AG09309 (cell line): ENCODE results near the gene MORN3.
"Not testable (repeated sequence)": the region's sequence is repeated elsewhere in the genome, so short reads cannot be mapped to it uniquely, and the experiment has no call there.

Experiments
- DNase-seq: peaks from one replicate; pipeline ENCODE4 v3.0.0-alpha.2; 2010; ENCODE audit warnings: low read depth
- H3K4me3 ChIP-seq: 2 replicates; pipeline ENCODE4 v1.5.1; 2011; ENCODE audit warnings: mild to moderate bottlenecking, low read depth, low read length, moderate library complexity; ENCODE audit not compliant: control insufficient read depth
- CTCF ChIP-seq: IDR thresholded peaks from 2 replicates; pipeline ENCODE4 v1.5.1; 2011; ENCODE audit warnings: mild to moderate bottlenecking, low read depth, low read length, inconsistent platforms; ENCODE audit not compliant: insufficient read depth, control insufficient read depth; ENCODE audit errors: missing control alignments

Gene MORN3

GRCh38 chr12:121688966-121689365 lies 19.5 kb upstream of the MORN3 start:
- no peak for DNase-seq
- H3K4me3 ChIP-seq = no peak overlapping the region
- TF ChIP-seq CTCF = no peak

GRCh38 chr12:121679661-121680197 lies 10.3 kb upstream of the MORN3 start:
- not testable (repeated sequence) for H3K4me3 ChIP-seq, DNase-seq

GRCh38 chr12:121678716-121679300 lies 9.4 kb upstream of the MORN3 start:
- no peak for DNase-seq
- no peak for TF ChIP-seq CTCF
- no peak overlapping the region for H3K4me3 ChIP-seq

GRCh38 chr12:121678305-121678704 lies 8.9 kb upstream of the MORN3 start:
- H3K4me3 ChIP-seq = no peak overlapping the region
- DNase-seq = no peak
- TF ChIP-seq CTCF = no peak

GRCh38 chr12:121676190-121676589 lies 6.7 kb upstream of the MORN3 start:
- H3K4me3 ChIP-seq = no peak overlapping the region
- no peak for TF ChIP-seq CTCF
- no peak for DNase-seq

GRCh38 chr12:121673013-121673511 lies 3.6 kb upstream of the MORN3 start:
- peak overlapping the region; percentile 46 for H3K4me3 ChIP-seq
- no peak for DNase-seq
- no peak for TF ChIP-seq CTCF

- TF ChIP-seq CTCF = peak; percentile 61
- DNase-seq = no peak
- H3K4me3 ChIP-seq = no peak overlapping the region
These were observed 519 bp downstream of the MORN3 start for GRCh38 chr12:121668750-121669520.

GRCh38 chr12:121666829-121667228 lies 2.6 kb downstream of the MORN3 start:
- not testable (repeated sequence) for H3K4me3 ChIP-seq, DNase-seq
